Kidney tubule cell (primary cell): ENCODE results near the gene TEX9.
"Not testable (repeated sequence)": the region's sequence is repeated elsewhere in the genome, so short reads cannot be mapped to it uniquely, and the experiment has no call there.

ENCODE experiments used
- DNase-seq: peaks from one replicate; pipeline ENCODE4 v3.0.0-alpha.2; 2018; ENCODE audit warnings: low spot score

The TEX9 gene

DNA sequence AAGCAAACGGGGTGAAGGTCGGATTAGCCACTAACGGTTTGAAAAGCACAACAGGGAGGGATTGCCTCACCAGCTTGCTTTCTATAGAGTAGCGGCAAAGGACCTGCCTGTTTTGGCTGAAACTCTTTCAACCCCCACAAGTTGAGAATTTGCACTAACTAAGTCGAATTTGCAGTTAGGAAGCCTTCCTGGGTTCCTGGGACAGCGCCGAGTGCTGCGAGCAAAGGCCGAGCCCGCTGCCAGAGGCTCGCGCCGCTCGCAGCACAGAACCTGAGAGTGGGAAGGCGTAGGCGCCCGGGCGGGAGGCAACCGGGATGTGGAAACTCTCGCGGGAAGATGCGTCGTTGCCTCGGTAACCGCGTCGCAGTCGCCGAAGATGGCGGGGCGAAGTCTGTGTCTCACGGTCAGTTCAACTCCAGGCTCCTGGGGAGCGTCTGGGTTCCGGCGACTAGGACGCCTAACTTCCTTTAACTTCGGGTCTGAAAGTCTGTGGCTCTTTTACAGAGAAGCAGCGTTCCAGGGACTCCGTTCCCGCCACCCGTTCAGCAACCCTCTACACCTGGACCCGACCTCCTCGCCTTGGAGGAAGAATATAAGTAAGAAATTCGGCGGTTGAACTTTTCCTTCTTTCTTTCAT is at the start of gene TEX9:
TSS of gene TEX9 (plus strand) at position 352 of the 637 bp plus-strand sequence. CDS start at position 377, 25 bp downstream.
- peak; percentile 91 for DNase-seq

DNA sequence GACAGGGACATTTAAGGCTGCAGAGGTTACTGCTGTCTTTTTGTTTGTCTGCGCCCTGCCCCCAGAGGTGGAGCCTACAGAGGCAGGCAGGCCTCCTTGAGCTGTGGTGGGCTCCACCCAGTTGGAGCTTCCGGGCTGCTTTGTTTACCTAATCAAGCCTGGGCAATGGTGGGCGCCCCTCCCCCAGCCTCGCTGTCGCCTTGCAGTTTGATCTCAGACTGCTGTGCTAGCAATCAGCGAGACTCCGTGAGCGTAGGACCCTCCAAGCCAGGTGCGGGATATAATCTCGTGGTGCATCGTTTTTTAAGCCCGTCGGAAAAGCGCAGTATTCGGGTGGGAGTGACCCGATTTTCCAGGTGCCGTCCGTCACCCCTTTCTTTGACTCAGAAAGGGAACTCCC is 48.7 kb upstream of the TEX9 start:
- DNase-seq, result not testable (repeated sequence)

DNA sequence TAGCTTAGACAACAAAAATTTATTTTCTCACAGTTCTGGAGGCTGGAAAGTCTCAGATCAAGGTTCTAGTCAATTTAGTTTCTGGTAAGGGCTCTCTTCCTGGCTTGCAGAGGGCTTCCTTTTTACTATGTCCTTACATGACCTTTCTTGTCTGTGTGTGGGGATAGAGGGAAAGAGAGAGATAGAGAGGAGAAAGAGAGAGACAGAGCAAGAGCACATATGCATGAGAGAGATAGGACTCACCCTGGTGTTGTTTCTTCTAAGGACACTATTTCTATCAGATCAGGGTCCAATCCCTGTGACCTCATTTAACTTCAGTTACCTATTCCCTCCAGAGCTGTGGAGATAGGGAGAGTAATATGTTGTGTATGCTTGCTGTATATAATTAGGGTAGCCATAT is 44.9 kb upstream of the TEX9 start:
- DNase-seq, result no peak

DNA sequence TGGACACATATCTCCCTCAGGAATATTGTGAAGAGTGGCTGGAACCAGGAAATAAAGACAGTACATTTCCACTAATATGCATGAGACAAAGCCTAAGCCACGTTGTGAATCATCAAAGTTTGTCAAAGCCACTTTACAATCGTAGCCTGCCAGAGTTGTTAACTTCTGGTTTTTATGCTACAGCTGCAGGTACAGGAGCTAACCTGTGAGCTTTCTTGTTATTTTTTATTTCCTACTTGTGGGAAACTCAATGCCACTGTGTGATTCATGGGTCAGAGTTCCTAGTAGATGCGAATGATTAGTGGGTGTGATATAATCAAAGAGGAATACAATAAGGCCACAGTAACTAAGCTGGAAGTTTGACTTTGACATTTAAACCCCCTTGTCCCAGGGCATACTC is 44.4 kb upstream of the TEX9 start:
- peak; percentile 27 for DNase-seq

DNA sequence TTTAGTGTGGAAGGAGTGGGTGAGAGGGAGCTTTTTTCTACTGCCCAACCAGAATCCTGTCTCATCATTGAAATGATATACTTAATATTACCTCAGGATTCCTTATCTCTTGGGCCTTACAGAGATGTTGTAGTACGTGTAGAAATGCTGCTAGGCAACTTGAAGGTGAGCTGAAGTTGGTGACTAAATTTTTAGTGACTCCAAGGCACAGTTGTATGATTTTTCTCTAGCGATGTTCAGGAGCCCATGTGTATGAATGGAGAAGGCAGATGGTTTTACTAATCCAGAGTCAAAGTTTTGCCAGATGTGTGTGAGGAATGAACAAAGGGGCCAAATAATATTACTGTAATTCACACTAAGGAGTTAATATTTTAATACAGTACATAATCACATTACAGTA is 42.8 kb upstream of the TEX9 start:
- DNase-seq, result no peak

DNA sequence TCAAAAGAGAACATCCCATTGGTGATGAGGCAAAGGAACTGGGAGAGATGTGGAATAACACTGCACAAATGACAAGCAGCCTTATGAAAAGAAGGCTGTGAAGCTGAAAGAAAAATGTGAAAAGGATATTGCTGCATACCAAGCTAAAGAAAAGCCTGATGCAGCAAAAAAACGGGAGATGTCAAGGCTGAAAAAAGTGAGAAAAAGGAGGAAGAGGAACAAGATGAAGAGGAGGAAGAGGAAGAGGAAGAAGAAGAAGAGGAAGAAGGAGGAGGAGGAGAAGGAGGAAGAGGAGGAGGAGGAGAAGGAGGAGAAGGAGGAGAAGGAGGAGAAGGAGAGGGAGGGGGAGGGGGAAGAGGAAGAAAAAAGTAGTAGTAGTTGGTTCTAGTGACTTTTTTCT is 41.8 kb upstream of the TEX9 start:
- DNase-seq, result no peak

DNA sequence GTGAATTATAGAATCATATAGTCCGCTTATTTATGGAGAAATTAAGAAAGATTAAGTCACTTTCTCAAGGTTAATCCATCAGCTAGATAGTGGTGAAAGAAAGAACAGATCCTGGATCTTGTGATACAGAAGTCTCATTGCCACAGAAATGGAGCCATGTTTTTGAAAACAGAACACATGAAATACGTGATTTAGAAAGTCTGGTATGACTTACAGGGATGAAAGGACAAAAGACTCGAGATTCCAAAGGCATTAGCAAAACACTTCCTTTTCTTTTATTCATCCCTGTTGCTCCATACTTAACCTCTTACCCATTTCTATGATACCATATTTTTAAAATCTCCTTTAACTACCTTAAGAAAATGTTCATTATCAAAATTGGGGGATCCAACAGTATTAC is 40.0 kb upstream of the TEX9 start:
- peak; percentile 6 for DNase-seq

DNA sequence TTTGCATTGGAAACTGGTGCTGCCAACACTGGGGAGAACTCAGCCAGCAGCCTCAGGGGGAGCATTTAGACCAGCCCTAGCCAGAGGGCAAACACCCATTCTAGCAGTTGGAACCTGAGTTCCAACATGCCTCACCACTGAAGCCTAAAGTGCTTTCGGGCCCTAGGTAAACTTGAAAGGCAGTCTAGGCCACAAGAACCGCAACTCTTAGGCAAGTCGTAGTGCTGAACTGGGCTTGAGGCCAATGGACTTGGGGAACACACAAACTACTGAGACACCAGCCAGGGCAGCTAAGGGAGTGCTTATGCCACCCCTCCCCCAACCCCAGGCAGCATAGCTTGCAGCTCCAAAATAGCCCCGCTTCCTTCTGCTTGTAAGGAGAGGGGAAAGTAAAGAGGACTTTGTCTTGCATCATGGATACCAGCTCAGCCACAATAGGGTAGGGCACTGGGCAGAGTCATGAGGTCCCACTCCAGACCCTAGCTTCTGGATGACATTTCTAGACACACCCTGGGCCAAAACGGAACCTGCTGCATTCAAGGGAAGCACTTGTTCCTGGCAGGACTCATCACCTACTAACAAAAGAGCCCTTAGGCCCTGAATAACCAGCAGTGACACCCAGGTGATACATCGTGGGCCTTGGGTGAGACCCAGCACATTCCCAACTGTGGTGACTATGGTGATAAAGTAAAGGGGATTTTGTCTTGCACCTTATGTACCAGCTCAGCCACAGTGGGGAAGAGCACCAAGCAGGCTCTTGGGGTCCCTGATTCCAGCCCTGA is 37.3 kb upstream of the TEX9 start:
- DNase-seq, result no peak

DNA sequence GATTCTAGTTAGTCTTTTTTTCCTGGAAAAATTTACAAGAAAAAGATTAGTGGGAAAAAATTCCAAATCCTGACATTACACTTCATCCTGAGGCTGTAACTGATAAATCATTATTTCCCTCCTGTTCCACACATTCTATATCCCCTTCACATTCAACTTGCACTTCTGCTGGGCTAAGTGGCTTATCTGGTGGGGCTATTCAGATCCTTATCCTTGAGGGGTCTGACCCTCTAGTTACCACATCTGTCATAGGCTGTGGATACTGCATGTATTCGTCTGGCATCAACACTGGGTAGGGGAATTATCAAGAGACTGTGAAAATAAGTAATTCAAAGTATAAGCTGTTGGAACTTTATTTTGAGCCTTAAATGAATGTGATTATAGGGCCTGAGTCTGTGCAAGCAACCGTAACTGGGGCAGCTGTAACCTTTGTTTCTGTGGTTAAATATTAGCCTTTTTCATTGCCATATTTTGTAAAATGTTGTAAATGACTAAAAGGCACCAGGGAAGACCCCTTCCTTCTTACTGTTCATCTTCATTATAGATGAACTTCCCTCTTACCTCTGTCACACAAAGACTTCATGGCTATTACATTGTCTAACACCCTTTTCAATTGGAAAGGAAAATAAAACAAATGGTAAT is 28.0 kb upstream of the TEX9 start:
- DNase-seq, result no peak

DNA sequence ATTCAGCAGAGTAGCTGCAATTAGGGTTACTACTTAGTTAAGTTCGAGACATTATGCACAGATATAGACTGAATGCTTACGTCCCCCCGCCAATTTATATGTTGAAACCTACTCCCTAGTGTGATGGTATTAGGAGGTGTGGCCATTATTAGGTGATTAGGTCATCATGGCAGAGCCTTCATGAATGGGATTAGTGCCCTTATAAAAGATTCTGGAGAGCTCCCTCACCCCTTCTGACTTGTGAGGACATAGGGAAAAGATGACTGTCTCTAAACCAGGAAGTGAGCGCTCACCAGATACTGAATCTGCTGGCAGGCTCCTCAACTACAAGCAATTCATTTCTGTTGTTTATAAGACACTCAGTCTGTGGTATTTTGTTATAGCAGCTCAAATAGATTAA is 25.6 kb upstream of the TEX9 start:
- peak; percentile 28 for DNase-seq

DNA sequence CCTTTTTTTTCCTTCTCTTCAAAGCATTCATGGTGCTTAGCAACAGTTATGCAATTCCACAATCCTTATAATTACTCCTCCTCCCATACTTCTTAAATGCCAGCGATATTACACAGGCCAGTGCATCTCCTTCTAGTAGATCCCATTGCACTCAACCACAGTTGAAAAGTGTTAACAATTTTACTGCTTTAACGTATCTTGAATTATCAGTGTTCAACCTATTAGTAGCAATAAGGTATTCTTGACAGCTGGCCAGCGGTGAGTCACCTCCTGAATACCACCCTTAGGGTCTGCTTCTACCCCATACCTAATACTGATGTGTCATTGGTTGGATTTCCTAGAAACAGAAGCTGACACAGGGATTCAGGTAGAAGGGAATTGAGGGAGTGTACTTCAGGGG is 24.0 kb upstream of the TEX9 start:
- DNase-seq, result peak; percentile 17

DNA sequence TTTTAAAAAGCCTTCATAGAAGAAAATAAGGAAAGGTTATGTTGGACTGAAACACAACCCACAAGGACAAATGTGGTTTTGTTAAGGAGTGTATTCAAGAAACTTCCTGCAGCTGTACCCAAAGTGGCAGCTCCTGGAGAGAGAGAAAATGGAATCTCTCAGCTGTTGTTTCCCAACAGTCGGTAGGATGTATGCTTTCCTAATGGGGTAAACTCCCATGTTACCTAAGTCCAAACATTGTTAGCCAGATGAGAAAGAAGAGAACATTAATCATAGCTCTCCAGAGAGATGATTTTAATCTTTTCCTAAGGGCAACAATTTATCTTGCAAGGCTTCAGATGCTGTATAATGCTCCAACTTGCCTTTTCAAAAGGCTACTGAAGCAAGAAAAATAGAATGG is 22.6 kb upstream of the TEX9 start:
- DNase-seq, result no peak

DNA sequence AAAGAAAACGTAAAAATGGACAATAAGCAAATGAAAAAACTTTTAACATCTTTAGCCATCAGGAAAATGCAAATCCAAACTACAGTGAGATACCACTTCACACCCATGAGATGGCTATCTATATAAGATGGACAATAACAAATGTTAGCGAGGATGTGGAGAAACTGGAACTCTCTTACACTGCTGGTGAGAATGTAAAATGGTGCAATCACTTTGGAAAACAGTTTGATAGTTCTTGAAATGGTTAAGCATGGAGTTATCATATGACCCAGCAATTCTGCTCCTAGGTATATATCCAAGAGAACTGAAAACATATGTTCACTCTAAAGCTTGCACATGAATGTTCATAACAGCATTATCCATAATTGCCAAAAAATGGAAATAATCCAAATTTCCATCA is 21.3 kb upstream of the TEX9 start:
- DNase-seq, result no peak

DNA sequence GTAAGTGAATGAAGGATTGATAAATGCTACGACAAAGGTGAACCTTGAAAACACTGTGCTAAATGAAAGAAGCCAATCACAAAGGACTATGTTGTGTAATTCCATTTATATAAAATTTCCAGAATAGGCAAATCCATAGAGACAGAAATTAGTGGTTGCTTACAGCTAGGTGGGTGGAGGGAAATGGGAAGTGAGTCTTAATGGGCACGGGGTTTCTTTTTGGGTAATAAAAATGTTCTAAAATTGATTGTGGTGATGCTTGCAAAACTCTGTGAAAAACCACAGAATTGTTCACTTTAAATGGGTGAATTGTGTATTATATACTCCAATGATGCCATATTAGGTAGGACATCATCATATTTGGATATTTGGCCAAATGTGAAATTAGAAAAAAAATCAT is 20.9 kb upstream of the TEX9 start:
- no peak for DNase-seq

DNA sequence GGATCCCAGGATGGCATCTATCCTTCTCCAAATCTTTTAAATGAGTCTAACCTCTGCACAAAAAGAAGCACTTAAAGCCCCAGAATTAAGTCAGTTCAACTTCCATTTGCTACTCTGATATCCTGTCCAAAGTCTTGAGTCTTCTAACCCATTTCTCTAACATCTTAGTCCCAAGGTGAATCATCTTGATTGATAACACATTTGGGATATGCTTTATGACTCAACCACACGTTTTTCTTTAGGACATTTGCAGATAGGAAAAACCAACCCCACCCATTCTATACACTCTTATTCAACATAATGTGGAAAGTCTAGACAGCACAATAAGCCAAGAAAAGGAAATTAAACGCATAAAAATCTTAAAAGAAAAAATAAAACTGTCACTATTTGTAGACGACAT is 18.8 kb upstream of the TEX9 start:
- DNase-seq, result no peak

DNA sequence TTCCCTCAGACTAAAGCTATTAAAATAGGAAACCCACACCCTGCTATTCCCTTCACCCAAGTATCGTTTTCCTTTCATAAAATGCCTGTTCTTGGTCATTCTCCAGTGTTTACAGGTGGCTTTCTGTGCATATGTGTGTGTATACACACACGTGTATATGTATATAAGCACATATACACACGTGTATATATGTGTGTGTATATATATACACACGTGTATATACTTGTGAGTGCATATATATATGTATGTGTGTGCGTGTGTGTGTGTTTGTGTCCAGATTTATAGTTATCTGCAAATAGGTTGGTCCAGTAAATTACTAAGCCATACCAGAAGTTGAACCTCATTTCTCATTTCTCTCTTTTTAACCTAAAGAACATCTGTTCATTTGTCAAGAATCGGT is 15.7 kb upstream of the TEX9 start:
- DNase-seq, result no peak

DNA sequence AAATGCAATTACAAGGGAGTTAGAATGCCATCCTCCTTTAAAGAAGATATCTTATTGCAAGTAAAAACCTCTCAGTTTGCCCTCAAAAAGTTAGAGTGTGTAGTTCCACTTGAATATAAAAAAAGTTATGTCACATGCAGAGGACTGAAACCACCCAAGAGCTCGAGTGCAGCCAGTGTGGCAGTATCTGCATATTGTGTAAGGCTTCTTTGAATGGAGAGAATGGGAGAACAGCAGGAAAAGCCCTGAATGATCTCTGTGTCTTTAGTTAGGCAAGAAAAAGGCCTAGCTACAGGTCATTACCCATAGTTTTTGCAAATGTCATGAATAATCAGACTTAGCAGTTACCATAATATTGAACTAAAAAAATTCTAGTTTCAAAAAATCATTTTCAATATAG is 13.9 kb upstream of the TEX9 start:
- DNase-seq, result no peak

DNA sequence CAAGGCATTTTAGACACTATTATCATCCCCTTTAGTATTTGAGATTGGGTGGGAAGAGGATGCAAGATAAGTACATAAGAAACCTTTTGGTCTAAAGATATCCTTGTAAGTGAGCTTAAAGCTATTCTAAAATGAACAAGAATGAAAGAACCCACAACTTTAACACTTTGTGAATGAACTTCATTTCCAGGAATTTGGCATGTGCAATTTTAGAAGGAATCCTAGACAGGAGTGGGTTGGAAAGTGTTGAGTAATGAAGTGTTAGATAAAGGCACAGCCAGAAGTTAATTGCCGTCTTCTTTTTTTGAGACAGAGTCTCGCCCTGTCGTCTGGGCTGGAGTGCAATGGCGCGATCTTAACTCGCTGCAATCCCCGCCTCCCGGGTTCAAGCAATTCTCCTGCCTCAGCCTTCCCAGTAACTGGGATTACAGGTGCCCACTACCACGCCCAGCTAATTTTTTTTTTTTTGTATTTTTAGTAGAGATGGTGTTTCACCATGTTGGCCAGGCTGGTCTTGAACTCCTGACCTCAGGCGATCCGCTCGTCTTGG is 13.2 kb upstream of the TEX9 start:
- DNase-seq, result no peak

DNA sequence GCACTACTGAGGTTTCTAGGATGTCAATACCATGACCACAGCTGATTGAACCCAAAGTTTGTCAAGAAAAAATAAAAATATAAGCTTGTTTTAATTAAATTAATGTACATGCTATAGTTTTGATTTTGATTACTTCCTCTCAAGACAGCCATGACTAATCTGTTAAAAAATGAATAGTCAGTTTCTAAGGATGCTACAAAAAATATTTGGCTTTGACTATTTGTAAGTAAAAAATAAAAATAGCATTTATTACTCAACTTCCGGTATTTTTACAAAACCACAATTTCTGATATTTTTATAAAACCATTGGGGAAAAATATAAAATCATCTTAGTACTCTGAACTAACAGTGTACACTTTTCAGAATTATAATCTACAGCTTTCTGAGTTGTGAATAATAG is 12.1 kb upstream of the TEX9 start:
- no peak for DNase-seq

DNA sequence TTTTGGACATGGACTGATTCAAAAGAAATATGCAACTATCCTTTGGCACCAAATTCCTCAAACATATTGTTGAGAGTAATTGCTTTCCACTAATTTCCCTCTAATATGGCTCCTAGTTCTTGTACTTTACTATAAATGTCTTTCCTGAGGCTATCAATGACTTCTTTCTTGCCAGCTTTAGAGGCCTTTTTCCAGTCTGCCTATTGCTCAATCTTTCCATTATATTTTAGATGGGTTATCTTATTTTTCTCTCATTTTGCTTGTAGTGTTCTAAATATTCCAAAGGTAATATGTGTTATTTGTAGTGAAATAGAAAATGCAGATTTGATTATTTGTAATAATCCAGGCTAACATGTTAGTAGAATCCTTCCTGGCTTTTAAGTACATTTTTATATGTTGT is 11.5 kb upstream of the TEX9 start:
- DNase-seq, result no peak

DNA sequence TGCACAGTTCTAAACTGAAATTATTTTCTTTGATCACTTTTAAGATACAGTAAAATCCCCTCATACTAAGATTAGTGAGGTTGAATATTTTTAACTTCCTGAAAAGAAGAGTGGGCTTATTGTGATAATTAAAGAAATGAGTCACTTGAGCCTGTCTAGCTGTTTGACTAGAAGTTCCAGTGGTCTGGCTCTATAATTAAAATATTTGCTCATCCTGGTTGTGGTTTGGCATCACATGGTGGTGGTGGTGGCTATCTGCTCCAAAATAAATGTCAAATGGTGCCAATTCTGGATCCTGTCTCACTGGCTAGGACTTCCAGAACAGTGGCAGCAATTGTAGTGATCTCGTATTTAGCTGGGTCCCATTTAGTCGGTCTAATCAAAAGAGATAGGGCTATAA is 8.6 kb upstream of the TEX9 start:
- peak; percentile 60 for DNase-seq

DNA sequence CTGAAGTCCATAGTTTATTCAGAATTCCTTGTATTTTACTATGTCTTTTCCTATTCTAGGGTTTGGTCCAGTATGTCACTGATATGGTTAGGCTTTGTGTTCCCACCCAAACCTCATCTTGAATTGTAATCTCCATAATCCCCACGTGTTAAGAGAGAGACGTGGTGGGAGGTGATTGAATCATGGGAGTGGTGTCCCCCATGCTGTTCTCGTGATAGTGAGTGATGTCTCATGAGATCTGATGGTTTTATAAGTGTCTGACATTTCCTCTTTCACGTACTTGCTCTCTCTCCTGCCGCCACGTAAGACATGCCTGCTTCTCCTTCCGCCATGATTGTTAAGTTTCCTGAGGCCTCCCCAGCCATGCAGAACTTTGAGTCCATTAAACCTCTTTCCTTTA is 6.6 kb upstream of the TEX9 start:
- DNase-seq, result no peak

DNA sequence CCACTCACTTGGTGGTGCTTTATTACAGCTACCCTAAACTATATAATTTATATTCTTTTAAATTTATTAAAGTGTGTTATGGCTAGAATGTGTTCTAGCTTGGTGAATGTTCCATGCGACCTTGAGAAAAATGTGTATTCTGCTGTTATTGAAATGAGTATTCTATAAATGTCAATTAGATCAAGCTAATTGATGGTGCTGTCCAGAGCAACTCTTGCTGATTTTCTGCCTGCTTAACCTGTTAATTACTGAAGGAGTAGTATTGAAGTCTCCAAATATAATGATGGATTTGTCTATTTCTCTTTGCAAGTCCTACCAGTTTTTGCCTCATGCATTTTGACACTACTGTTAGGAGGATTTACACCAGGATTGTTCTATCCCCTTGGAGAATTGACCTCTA is 3.2 kb upstream of the TEX9 start:
- no peak for DNase-seq
